CD4-positive, alpha-beta T cell treated with Interleukin-15 for 4 hours (primary cell): Measurements from ENCODE around the gene ZNF683.
"Not testable (repeated sequence)": the region's sequence is repeated elsewhere in the genome, so short reads cannot be mapped to it uniquely, and the experiment has no call there.

ENCODE experiments used
- DNase-seq: peaks from one replicate; pipeline ENCODE4 v3.0.0-alpha.2; 2020; ENCODE audit warnings: low spot score

ZNF683 gene

GRCh38 chr1:26336477-26337205 lies 35.9 kb downstream of the ZNF683 start:
- peak; percentile 88 for DNase-seq

- DNase-seq, result no peak
Measured at GRCh38 chr1:26335774-26336476, 36.6 kb downstream of the ZNF683 start.

- DNase-seq, result not testable (repeated sequence)
Measured at GRCh38 chr1:26333312-26333711, 39.2 kb downstream of the ZNF683 start.

- no peak for DNase-seq
Measured at GRCh38 chr1:26330276-26330675, 42.3 kb downstream of the ZNF683 start.

GRCh38 chr1:26329380-26329779 lies 43.2 kb downstream of the ZNF683 start:
- DNase-seq, result not testable (repeated sequence)

GRCh38 chr1:26328597-26328996 lies 44.0 kb downstream of the ZNF683 start:
- no peak for DNase-seq

GRCh38 chr1:26327956-26328362 lies 44.6 kb downstream of the ZNF683 start:
- DNase-seq, result no peak

GRCh38 chr1:26324550-26324949 lies 48.0 kb downstream of the ZNF683 start:
- DNase-seq, result no peak

GRCh38 chr1:26323382-26323781 lies 49.2 kb downstream of the ZNF683 start:
- no peak for DNase-seq

GRCh38 chr1:26322042-26322331 lies 50.6 kb downstream of the ZNF683 start:
- DNase-seq, result no peak

GRCh38 chr1:26321315-26322041 lies 51.1 kb downstream of the ZNF683 start:
- DNase-seq, result peak; percentile 95

GRCh38 chr1:26320896-26321295 lies 51.7 kb downstream of the ZNF683 start:
- no peak for DNase-seq

- peak; percentile 31 for DNase-seq
Measured at GRCh38 chr1:26318338-26319064, 54.0 kb downstream of the ZNF683 start.

- peak; percentile 85 for DNase-seq
Measured at GRCh38 chr1:26317612-26318337, 54.8 kb downstream of the ZNF683 start, which contains the start of gene CD52. Gene CD52, plus strand, starts transcription at chr1:26317958. Its CDS starts 60 bp downstream, at chr1:26318018.

- DNase-seq, result no peak
Measured at GRCh38 chr1:26317146-26317545, 55.4 kb downstream of the ZNF683 start.

- DNase-seq, result no peak
Measured at GRCh38 chr1:26315874-26316850, 56.4 kb downstream of the ZNF683 start.

- no peak for DNase-seq
Measured at GRCh38 chr1:26314501-26314900, 58.0 kb downstream of the ZNF683 start.
